HepG2 (cell line): ENCODE results near the gene SYCP2.

Experiments used
- ATF7 ChIP-seq, 2 experiments: fragments of 450-650 bp in 1 of 2; sonication (generic) in 1 of 2; formaldehyde crosslinking in 1 of 2; IDR thresholded peaks; 2 replicates each; pipeline versions ENCODE4 v1.4.0 to v1.6.1; 2016 to 2020; ENCODE audit warnings: antibody characterized with exemption in 1 of 2, mild to moderate bottlenecking in 1 of 2, missing genetic modification reagents in 1 of 2
- CREB3 ChIP-seq: sonication (generic); formaldehyde crosslinking; IDR thresholded peaks from 2 replicates; pipeline ENCODE4 v1.5.0; 2020; ENCODE audit warnings: missing genetic modification reagents
- FOXM1 ChIP-seq: sonication (generic); formaldehyde crosslinking; IDR thresholded peaks from 2 replicates; pipeline ENCODE4 v1.5.0; 2020; ENCODE audit warnings: missing genetic modification reagents
- GABPB1 ChIP-seq: IDR thresholded peaks from 2 replicates; pipeline ENCODE4 v1.6.1; 2016; ENCODE audit warnings: mild to moderate bottlenecking, missing genetic modification reagents, moderate library complexity, missing compliant biosample characterization
- HOMEZ ChIP-seq: IDR thresholded peaks from 2 replicates; pipeline ENCODE4 v1.6.1; 2016; ENCODE audit warnings: low read depth
- MTA1 ChIP-seq: sonication (generic); formaldehyde crosslinking; IDR thresholded peaks from 2 replicates; pipeline ENCODE4 v1.4.0; 2020; ENCODE audit warnings: missing genetic modification reagents, mild to moderate bottlenecking, borderline replicate concordance
- NFIB ChIP-seq: sonication (generic); formaldehyde crosslinking; IDR thresholded peaks from 2 replicates; pipeline ENCODE4 v1.9.0; 2021; ENCODE audit warnings: missing genetic modification reagents, mild to moderate bottlenecking, borderline replicate concordance
- SP1 ChIP-seq, 2 experiments: fragments of 450-650 bp in 1 of 2; sonication (generic) in 1 of 2; formaldehyde crosslinking in 1 of 2; IDR thresholded peaks; 2 replicates each; pipeline versions ENCODE4 v1.4.0 to v1.6.1; 2016 to 2020; ENCODE audit warnings: missing genetic modification reagents in 1 of 2
- SRF ChIP-seq: IDR thresholded peaks from 2 replicates; pipeline ENCODE4 v1.6.1; 2011; ENCODE audit warnings: mild to moderate bottlenecking, low read depth, low read length, moderate library complexity
- TCF7L2 ChIP-seq: IDR thresholded peaks from 2 replicates; pipeline ENCODE4 v1.6.1; 2011; ENCODE audit warnings: mild to moderate bottlenecking, low read depth, low read length, moderate library complexity
- ZNF616 ChIP-seq: sonication (generic); formaldehyde crosslinking; IDR thresholded peaks from 2 replicates; pipeline ENCODE4 v1.5.0; 2020; ENCODE audit warnings: low read depth, mild to moderate bottlenecking, missing genetic modification reagents
- ZNF772 ChIP-seq: sonication (generic); formaldehyde crosslinking; IDR thresholded peaks from 2 replicates; pipeline ENCODE4 v1.5.0; 2020; ENCODE audit warnings: mild to moderate bottlenecking, missing genetic modification reagents
- ZSCAN21 ChIP-seq: sonication (generic); formaldehyde crosslinking; IDR thresholded peaks from 2 replicates; pipeline ENCODE4 v1.8.0; 2022; ENCODE audit warnings: mild to moderate bottlenecking, missing genetic modification reagents, moderate library complexity, borderline replicate concordance
- TF ChIP-seq, protein P1 (sequence below): sonication (generic); formaldehyde crosslinking; IDR thresholded peaks from 2 replicates; pipeline ENCODE4 v1.5.0; 2020; ENCODE audit warnings: mild to moderate bottlenecking, missing genetic modification reagents, moderate library complexity

GRCh38 chr20:59891581-59891980 is 41.9 kb downstream of the SYCP2 start:
- no peak for TF ChIP-seq SRF
- no peak for TF ChIP-seq CREB3 (CRISPR knock-in tag)
- TF ChIP-seq NFIB, result no peak
- no peak for TF ChIP-seq ZNF616
- no peak for TF ChIP-seq MTA1 (CRISPR knock-in tag)
- TF ChIP-seq, protein P1, sequence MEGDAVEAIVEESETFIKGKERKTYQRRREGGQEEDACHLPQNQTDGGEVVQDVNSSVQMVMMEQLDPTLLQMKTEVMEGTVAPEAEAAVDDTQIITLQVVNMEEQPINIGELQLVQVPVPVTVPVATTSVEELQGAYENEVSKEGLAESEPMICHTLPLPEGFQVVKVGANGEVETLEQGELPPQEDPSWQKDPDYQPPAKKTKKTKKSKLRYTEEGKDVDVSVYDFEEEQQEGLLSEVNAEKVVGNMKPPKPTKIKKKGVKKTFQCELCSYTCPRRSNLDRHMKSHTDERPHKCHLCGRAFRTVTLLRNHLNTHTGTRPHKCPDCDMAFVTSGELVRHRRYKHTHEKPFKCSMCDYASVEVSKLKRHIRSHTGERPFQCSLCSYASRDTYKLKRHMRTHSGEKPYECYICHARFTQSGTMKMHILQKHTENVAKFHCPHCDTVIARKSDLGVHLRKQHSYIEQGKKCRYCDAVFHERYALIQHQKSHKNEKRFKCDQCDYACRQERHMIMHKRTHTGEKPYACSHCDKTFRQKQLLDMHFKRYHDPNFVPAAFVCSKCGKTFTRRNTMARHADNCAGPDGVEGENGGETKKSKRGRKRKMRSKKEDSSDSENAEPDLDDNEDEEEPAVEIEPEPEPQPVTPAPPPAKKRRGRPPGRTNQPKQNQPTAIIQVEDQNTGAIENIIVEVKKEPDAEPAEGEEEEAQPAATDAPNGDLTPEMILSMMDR, result no peak
- no peak for TF ChIP-seq SP1 (IDR thresholded peaks at IDR 0.05)
- no peak for TF ChIP-seq SP1 (CRISPR knock-in tag; IDR thresholded peaks at IDR 0.05)
- TF ChIP-seq FOXM1 (CRISPR knock-in tag), result no peak
- TF ChIP-seq GABPB1, result no peak
- TF ChIP-seq ATF7 (IDR thresholded peaks at IDR 0.05), result no peak
- no peak for TF ChIP-seq ATF7 (CRISPR knock-in tag; IDR thresholded peaks at IDR 0.05)
- TF ChIP-seq ZSCAN21 (CRISPR knock-in tag), result no peak
- no peak for TF ChIP-seq ZNF772
- TF ChIP-seq HOMEZ (CRISPR knock-in tag), result no peak
- TF ChIP-seq TCF7L2, result no peak
